Parathyroid adenoma (tissue), 2 donors: ENCODE measurements around the gene IFI27L2.

Experiments used
- H2AFZ ChIP-seq: fragments of 300-600 bp; sonication (generic); one replicate; pipeline ENCODE4 v1.7.0; 2017; ENCODE audit warnings: antibody characterized with exemption, mild to moderate bottlenecking
- H3K27ac ChIP-seq: fragments of 300-600 bp; sonication (generic); one replicate; pipeline ENCODE4 v1.7.0; 2017
- H3K27me3 ChIP-seq: fragments of 300-600 bp; sonication (generic); one replicate; pipeline ENCODE4 v1.7.0; 2017; ENCODE audit warnings: low read length; ENCODE audit not compliant: control insufficient read depth, insufficient read depth
- H3K36me3 ChIP-seq: fragments of 300-600 bp; sonication (generic); one replicate; pipeline ENCODE4 v1.7.0; 2017; ENCODE audit warnings: low read length; ENCODE audit not compliant: control insufficient read depth, insufficient read depth
- H3K4me1 ChIP-seq: fragments of 300-600 bp; sonication (generic); one replicate; pipeline ENCODE4 v1.7.0; 2017; ENCODE audit warnings: control low read depth
- H3K4me2 ChIP-seq: fragments of 300-600 bp; sonication (generic); one replicate; pipeline ENCODE4 v1.7.0; 2017; ENCODE audit warnings: low read length
- H3K4me3 ChIP-seq: fragments of 300-600 bp; sonication (generic); one replicate; pipeline ENCODE4 v1.7.0; 2017; ENCODE audit warnings: low read depth, low read length
- H3K79me2 ChIP-seq: fragments of 300-600 bp; sonication (generic); one replicate; pipeline ENCODE4 v1.7.0; 2017; ENCODE audit warnings: control low read depth
- H3K9ac ChIP-seq: fragments of 300-600 bp; sonication (generic); one replicate; pipeline ENCODE4 v1.7.0; 2017; ENCODE audit warnings: mild to moderate bottlenecking
- H3K9me3 ChIP-seq: fragments of 300-600 bp; sonication (generic); one replicate; pipeline ENCODE4 v1.7.0; 2017; ENCODE audit warnings: low read length; ENCODE audit not compliant: control insufficient read depth
- CTCF ChIP-seq: fragments of 300-600 bp; sonication (generic); IDR thresholded peaks from one replicate; pipeline ENCODE4 v1.7.0; 2017; ENCODE audit warnings: antibody characterized with exemption, mild to moderate bottlenecking
- donor health status: primary hyperparathyroidism.

Gene IFI27L2

DNA sequence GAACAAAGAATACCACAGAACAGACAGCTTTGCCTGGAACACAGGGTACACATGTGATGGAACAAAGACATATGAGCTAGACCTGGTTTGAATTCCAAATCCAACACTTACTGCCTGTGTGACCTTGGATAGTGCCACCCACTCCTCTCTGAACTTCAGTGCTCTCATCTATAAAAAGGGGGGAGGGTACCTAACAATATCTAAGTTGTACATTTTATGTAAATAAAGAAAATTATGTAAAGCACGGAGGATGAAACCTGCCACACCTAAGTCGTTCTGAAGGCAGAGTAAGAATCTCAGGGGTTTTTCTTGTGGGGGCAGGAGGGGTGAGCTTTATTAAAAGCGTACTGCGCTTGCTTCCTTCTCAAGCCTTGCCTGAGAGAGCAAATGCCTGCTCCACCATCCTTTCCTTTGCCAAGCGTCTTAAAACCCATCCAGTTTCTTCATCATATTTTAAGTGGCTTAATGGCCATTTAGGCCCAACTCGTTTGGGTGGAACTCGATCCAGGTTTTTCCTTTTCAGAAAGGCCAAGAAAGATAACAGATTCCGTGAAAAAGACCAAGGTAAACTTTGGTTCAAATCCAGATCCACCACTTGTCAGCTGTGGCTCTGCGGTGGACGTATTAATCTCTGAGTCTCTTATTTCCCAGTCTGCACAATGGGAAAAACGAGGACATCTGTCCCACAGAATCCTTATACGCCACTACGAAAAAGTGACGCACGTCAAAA is 49.3 kb downstream of the IFI27L2 start:
- Histone ChIP-seq H3K27me3 (no peaks in the 10 kb centered on the region), H3K4me3 (peak overlapping the region; percentile 90), H2AFZ (peak overlapping the region; percentile 87), H3K9me3 (peaks cover 3% of the 10 kb centered on the region), H3K36me3 (no peaks in the 10 kb centered on the region), H3K9ac (peak overlapping the region; percentile 6), H3K27ac (peak overlapping the region; percentile 83), H3K4me1 (peaks cover 16% of the 10 kb centered on the region), H3K79me2 (peaks cover 52% of the 10 kb centered on the region), H3K4me2 (peak overlapping the region; percentile 75)
- TF ChIP-seq CTCF: no peak

DNA sequence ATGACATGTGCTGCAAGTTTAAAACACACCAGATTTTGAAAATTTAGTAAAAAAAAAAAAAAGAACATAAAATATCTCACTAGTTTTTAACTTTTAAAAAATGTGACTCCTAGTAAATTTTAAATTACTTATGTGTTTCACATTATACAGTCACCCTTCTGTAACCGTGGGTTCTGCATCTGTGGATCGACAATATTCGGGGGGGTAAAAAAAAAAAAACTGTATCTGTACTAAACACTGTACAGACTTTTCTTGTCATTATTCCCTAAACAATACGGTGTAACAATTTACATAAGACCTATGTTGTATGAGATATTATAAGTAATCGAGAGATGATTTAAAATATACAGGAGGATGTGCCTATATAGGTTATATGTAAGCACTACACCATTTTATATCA is 51.6 kb downstream of the IFI27L2 start:
- Histone ChIP-seq H3K27me3 (no peaks in the 10 kb centered on the region), H3K9ac (no peak overlapping the region), H3K27ac (no peak overlapping the region), H3K9me3 (peaks cover 8% of the 10 kb centered on the region), H3K4me3 (peak overlapping the region; percentile 0), H3K4me1 (peaks cover 16% of the 10 kb centered on the region), H3K4me2 (peak overlapping the region; percentile 75), H3K79me2 (peaks cover 65% of the 10 kb centered on the region), H3K36me3 (no peaks in the 10 kb centered on the region), H2AFZ (no peak overlapping the region)
- TF ChIP-seq CTCF: no peak
